PFSK-1 (cell line): ENCODE measurements around the gene CYB561D2.

ENCODE experiments used
- FOXP2 ChIP-seq: optimal IDR thresholded peaks from 2 replicates; pipeline ENCODE3; 2011; ENCODE audit warnings: borderline replicate concordance, control low read depth, inconsistent platforms; ENCODE audit not compliant: insufficient read depth; ENCODE audit errors: extremely low read length, extremely low read depth
- POLR2AphosphoS5 ChIP-seq: IDR thresholded peaks from 2 replicates; pipeline ENCODE4 v1.6.1; 2012; ENCODE audit warnings: low read depth, mild to moderate bottlenecking, control low read depth, low read length, moderate library complexity
- TAF1 ChIP-seq: IDR thresholded peaks from 2 replicates; pipeline ENCODE4 v1.6.1; 2012; ENCODE audit warnings: low read length, control low read depth, borderline replicate concordance; ENCODE audit not compliant: insufficient read depth
- TF ChIP-seq, protein P1 (sequence below), 2 experiments: IDR thresholded peaks; 2 replicates each; pipeline versions ENCODE4 v1.6.1 to v1.8.0; 2011 to 2012; ENCODE audit warnings: low read depth in 2 of 2, low read length in 2 of 2, control low read depth in 1 of 2, inconsistent platforms in 1 of 2, mild to moderate bottlenecking in 1 of 2, moderate library complexity in 1 of 2; ENCODE audit not compliant: insufficient read depth in 1 of 2

DNA sequence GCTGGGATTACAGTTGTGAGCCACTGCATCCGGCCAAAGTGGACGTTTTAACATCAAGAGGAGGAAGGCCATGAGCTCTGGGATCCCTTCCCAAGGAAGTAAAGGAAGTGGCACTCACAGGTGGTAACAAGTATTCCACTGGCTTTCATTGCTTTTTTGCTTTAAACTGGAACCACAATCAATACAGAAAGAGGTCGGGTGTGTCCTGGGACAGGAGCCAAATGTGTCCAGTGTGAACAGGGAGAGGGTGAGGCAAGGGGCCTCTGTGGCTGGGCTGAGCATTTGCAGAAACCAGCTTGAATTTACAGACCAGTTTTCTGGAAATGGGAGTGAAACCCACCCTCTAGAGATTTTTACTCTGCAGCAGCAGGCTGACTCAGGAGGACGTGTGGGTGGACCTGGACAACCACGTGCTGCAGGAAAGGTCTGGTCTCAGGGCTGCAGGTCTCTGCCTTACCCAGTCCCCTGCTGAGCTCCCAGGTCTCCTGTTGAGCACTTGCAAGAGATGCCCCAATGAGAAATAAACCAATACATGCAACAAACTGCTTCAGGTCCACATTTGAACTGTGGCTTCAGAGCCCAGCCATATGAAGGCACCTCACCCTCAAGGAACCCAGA is 51.4 kb downstream of the CYB561D2 start:
- TF ChIP-seq POLR2AphosphoS5 (no peak), TAF1 (no peak), FOXP2 (no peak)
- TF ChIP-seq, protein P1, sequence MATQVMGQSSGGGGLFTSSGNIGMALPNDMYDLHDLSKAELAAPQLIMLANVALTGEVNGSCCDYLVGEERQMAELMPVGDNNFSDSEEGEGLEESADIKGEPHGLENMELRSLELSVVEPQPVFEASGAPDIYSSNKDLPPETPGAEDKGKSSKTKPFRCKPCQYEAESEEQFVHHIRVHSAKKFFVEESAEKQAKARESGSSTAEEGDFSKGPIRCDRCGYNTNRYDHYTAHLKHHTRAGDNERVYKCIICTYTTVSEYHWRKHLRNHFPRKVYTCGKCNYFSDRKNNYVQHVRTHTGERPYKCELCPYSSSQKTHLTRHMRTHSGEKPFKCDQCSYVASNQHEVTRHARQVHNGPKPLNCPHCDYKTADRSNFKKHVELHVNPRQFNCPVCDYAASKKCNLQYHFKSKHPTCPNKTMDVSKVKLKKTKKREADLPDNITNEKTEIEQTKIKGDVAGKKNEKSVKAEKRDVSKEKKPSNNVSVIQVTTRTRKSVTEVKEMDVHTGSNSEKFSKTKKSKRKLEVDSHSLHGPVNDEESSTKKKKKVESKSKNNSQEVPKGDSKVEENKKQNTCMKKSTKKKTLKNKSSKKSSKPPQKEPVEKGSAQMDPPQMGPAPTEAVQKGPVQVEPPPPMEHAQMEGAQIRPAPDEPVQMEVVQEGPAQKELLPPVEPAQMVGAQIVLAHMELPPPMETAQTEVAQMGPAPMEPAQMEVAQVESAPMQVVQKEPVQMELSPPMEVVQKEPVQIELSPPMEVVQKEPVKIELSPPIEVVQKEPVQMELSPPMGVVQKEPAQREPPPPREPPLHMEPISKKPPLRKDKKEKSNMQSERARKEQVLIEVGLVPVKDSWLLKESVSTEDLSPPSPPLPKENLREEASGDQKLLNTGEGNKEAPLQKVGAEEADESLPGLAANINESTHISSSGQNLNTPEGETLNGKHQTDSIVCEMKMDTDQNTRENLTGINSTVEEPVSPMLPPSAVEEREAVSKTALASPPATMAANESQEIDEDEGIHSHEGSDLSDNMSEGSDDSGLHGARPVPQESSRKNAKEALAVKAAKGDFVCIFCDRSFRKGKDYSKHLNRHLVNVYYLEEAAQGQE (IDR thresholded peaks at IDR 0.05; ENCODE audit: insufficient read depth in 1 of 2, low read depth in 2 of 2, low read length in 2 of 2) = no peak
